SIG-M5 treated with dmso at 0.1 percent for 504 hours (cell line): Measurements from ENCODE around the gene NECAB3.
"Not testable (repeated sequence)": the region's sequence is repeated elsewhere in the genome, so short reads cannot be mapped to it uniquely, and the experiment has no call there.

Experiments
- DNase-seq: peaks from one replicate; lab custom pipeline; 2025; ENCODE audit not compliant: unreplicated experiment; lab: John Stamatoyannopoulos, UW

The NECAB3 gene

DNA sequence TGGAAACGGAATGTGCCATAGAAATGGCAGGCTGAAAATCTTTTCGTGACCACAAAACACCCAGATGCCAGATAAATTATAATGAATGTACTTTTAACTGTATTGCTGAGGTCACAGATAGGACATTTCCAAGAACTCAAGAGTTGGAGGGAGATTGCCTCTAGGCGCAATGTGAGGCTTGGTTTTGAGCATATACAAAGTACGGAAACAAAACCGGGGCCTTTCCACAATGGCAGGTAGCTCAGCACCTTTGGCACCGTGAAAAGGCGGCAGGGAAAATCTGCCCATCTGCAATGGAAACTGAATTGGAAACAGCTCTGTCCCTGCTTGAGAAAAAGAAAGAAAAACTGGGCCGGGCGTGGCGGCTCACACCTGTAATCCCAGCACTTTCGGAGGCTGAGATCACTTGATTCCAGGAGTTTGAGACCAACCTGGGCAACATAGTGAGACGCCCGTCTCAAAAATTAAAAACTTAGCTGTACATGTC lies 22.6 kb downstream of the NECAB3 start:
- no peak for DNase-seq

DNA sequence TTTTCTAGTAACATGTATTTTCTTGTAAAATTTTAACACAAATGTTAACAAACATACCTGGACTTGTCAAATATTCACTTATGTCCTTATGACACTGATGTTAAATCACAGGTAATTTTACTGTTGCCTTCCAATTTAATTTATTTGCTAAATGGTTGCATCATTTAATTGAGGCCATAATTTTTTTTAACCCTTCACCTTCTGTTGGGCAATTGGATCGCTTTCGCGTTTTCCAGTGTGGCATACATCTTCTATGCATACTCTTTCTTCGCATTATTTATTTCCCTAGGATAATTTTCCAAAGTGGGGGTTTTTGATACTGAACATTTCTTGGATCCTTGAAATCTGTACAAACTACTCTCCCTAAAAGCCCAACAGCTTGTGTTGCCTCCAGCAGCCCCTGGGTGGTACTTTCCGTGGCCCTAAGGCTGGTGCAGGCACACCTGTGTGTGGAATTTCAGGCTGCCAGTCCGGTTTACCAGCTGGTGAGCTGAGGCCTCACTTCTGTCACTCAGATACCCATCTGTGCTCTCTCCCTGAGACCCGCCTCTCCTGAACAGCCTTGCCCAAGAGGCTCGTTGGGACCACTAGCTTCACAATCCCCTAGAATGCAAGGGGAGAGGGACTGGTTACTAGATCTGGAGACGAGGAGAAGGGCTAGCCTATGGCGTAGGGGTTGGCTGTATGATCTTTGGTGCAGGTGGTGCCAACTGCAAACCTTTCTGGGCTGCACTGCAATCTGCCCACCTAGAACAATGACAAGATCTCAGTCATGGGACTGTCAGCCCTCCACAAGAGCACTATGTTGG lies 23.3 kb downstream of the NECAB3 start:
- no peak for DNase-seq

DNA sequence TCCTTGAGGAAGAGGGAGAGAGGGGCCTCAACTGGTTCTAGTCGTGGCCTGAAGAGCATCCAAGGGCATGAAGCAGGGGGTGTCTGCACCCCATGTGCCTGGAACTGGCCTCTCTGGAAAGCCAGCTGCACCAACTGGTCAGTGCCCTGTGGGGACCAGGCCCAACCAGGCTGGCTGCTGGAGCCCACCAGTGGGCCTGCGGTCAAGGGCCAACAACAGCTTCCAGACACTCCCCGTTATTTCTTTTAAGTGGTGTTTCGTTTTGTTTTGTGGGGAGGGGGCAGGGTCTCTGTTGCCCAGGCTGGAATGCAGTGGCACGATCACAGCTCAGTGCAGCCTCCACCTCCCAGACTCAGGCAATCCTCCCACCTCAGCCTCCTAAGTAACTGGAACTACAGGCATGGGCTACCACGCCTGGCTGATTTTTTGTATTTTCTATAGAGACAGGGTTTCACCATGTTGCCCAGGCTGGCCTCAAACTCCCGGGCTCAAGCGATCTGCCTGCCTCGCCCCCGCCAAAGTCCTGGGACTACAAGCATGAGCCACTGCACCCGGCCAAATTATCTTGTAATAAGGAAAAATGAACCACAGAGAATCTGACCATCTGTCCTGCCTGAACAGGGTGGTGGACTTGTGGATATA lies 24.0 kb downstream of the NECAB3 start:
- DNase-seq, result no peak

DNA sequence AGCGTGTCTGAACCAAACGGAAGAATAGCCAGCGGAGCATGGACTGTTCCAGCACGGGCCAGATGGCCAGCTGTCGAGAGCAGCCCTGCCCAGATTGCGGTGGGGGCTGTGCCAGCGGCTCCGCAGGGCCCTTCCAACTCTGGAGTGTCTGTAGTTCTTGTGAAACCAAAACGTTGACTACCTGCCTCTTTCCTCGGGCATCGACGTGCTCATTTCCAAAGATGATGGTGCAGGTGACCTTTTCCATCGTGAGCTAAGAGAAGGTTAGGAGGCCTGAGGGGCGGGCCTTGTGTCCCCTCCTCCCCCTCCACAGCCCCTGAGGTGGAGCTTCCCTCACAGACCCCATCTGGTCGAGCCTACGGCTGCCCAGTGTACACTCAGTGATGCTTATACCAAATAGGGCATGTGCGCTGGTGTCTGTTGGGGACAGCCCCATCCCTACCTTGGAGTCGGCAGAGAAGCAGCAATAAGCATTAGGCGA lies 25.0 kb downstream of the NECAB3 start:
- DNase-seq, result no peak

DNA sequence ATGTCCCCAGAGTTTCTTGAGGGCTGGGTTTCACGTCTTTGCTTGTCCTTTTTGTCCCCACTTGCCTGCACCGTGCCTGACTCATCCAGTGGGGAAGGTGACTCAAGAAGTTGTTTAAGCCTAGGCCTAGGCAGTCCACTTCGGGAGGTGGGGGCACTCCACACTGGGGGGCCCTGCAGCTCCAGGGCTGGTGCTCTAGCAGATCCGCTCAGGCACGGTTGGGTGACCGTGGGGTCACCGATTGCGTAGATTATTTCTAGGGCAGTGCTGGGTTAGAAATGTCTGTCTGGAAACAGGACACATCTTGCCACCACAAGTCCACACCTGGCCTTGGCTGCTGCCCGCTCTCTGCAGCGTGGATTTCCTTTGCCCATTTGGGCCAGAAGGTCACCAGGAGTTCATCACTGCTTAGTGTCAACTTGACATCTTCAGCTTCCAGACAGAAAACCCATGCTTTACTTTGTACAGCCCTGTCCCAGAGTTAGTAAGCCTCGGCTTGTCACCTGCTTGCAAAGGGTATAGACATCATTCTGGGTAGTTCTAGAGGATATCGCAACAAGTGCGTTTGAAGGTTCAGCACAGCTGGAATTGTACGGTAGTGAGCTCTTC lies 25.7 kb downstream of the NECAB3 start:
- DNase-seq, result no peak

DNA sequence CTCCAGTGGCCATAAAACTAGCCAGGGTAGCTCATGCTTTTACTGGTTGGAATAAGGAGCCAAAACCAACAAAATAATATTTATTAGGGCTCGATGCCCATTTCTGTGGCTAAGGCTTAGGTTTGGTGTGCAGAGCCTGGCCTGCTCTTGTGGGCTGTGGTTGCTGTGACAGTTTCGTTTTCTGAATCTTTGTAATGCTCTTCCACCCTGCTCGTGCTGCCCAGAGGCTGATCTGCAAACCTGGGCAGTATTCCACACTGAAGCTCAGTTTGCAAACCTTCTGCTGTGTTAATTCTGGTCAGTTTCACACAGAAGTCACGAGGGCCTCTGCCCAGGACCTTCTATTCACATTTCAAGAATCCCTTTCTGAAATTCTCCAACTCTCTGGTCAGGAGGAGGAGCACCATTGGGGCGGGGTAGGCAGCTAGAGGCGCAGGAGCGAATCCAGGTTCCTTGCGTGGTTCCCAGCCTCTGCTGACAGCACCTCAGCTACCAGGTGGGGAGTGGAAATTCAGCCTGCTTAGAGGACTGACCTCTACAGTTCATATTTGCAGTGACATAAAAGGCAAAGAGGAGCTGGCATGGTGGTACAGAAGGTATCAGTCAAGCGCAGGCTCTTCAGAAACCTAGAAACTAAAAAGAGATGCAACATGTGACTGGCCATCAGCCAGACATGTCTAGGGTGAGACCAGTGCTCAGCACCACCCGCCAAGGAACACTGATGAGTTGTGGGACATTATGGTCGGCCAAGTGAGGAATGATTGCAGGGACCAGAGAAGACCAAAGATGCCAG lies 26.4 kb downstream of the NECAB3 start:
- no peak for DNase-seq

DNA sequence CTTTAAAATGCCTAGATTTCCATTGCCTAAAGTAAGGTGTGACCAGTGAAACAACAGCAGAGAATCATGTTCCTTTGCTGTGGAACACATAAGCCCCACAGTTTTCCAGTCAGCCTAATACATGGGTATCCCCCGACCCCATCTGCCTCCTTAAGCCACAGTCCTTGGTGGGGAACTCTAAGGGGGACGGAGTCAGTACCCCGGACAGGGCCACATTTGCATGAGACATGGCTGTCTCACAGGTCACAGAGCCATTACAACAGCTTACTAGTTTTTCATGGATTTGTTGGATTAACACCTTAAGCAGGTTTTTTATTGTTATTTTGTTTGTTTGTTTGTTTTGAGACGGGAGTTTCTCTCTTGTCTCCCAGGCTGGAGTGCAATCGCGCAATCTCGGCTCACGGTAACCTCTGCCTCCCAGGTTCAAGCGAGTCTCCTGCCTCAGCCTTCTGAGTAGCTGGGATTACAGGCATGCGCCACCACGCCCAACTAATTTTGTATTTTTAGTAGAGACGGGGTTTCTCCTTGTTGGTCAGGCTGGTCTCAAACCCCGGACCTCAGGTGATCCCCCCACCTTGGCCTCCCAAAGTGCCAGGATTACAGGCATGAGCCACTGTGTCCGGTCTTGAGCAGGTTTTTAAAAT lies 27.1 kb downstream of the NECAB3 start:
- DNase-seq, result not testable (repeated sequence)

DNA sequence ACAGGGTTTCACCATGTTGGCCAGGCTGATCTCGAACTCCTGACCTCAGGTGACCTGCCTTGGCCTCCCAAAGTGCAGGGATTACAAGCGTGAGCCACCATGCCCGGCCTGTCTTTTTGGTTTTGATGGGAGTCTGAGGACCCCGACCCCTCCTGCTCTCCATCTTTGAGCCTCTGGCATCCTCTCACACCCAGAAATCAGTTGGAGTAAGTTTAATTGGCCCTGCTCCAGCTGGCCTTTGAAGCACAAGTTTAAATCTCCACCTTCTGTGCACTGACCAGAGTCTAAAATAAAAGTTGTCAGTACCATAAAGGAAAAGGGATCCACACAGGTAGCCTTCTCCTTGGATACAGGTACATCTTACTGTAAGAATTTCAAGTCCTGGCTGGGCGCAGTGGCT lies 28.0 kb downstream of the NECAB3 start:
- no peak for DNase-seq

DNA sequence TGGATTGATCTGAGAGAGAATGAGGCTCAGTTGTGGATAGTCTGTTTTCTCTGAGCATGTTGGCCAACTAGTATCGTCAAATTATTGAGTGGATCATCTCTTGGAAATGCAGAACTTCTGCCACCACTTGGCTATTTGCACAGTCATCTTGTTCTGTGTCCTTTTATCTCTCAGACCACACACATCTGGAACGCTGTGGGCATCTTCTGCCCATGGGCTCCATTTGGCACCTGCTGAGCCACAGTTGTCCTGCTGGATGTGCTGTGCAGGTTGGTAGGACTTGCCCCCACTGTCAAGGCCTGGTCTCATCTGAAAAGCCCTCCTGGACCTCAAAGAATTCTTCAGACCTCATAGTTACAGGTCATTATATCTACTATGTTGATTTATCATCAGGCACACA lies 28.8 kb downstream of the NECAB3 start:
- DNase-seq, result no peak

DNA sequence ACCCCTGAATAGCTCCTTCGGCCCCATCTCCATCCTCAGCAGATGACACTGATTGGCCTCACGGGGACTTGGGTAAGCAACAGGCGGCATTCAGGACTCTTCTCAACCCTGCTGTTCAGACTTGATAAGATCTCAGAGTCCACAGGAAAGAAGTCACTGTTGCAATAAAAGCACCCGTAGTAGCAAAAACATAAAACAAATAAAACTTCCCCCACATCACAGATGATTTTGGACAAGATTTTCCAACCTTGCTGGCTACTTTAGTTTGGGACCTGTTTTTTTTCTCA lies 29.2 kb downstream of the NECAB3 start:
- DNase-seq, result no peak

DNA sequence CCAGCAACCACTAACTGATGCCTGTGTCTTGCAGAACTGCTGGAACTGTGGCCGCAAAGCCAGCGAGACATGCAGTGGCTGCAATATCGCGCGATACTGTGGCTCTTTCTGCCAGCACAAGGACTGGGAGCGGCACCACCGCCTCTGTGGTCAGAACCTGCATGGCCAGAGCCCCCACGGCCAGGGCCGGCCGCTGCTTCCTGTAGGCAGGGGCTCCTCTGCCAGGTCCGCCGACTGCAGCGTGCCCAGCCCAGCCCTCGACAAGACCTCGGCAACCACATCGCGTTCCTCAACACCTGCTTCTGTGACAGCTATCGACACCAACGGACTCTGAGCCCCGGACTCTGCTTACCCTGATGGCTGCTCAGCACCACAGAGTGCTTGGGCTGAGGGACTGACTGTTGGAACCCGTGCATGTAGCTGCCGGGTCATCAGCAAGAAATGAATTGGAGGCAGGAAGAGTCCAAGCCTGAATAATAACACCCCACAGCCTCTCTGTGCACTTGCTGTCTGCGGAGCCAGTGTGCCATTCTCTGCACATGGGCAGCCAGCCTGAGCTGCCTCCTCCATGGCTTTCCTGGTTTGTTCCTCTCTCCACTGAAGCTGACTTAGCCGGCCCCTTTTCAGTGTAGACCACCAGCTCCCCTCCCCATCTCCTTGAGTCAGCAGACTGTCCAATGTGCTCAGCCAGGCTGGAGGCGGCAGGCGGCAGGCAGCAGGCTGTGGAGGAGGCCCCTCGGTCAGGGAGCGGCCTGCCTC lies 29.7 kb downstream of the NECAB3 start:
- no peak for DNase-seq

DNA sequence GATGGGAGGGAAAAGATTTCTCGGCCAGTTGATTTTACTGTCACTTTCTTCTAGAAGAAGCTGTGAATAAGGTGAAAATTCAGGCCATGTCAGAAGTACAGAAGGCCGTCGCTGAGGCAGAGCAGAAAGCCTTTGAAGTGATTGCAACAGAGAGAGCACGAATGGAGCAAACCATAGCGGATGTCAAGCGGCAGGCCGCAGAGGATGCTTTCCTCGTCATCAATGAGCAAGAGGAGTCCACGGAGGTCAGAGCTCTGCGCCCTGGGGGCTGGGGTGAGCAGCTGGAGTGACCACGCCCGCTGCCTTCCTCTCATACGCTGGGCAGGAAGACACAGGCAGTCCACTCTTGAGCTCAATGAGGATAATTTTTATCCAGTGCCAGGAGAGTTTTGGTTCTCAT lies 33.9 kb downstream of the NECAB3 start:
- no peak for DNase-seq

DNA sequence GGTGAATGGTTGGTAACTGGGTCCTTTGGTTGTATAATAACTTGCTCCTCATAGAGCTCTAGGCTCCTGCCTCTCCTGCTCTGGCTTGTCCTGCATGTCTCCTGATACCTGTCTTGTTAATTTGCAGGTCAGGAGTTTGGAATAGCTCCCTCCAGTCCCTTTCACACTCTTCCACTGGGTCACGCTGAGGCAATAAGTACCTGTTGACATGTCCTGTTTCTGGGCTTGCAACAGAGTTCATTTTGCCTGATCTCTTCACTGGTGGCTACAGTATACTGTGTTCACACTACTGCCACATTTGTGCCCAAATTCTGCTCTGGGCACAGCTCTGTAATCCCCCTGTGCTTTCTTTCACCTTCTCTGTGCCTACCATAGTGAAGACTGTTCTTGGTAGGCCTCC lies 37.5 kb downstream of the NECAB3 start:
- no peak for DNase-seq

DNA sequence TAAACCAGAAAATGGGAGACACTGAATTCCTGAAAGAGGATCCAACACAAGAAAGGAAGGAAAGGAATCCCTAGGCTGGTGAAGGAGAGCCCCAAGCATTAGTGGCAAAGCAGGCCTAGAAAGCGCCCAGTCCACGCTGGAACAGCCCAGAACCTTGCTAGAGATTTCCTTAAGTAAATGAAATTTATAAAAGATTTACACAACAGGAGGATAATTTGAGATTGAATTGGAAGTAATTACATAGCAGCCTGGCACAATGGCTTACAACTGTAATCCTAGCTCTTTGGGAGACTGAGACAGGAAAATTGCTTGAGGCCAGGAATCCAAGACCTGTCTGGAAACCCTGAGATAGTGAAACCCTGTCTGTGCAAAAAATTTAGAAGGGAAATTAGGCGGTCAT lies 38.9 kb downstream of the NECAB3 start:
- no peak for DNase-seq

DNA sequence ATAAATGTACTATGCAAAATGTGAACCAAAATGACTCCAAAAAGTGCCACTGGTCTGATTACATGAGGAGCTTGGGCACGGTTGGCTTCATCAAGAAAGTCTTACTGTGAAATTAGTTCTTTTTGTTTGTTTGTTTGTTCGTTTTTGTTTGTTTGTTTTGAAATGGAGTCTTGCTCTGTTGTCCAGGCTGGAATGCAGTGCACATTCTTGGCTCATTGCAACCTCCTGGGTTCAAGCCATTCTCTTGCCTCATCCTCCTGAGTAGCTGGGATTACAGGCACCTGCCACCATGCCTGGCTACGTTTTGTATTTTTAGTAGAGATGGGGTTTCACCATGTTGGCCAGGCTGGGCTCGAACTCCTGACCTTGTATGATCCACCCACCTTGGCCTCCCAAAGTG lies 42.3 kb downstream of the NECAB3 start:
- DNase-seq, result not testable (repeated sequence)

DNA sequence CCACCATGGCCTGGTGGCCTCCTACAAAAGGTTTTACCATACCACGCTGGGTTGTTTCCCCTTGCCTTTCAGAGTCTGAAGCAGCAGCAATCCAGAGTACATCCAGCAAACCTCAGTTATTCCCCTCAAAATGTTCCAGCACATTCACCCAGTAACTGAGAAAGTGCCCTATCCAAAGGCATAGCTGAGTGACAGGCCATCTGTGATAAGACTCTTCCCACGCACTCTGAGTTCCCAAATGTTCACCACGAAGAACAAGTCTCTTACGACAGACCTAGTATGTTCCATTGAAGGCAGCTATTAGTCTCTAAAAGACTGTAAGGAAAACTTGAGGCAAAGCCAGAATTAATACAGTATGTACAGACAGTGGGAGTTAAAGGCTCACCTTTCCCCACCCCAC lies 43.7 kb downstream of the NECAB3 start:
- no peak for DNase-seq

DNA sequence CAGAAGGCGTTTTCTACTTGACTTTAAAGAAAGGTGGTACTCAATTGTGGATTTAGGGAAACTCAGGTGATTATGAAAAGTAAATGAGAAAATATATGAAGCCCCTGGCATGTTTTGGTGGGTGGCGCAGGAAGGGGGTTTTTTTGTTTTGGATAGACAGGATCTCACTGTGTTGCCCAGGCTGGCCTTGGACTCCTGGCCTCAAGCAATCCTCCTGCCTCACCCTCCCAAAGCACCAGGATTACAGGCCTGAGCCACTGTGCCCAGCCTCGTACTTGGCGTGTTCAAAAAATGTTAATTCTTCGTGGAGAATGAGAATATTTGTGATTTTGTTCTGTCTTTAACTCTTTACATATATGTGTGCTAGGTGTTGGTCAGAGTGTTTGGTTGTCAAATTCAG lies 44.2 kb downstream of the NECAB3 start:
- DNase-seq, result no peak

DNA sequence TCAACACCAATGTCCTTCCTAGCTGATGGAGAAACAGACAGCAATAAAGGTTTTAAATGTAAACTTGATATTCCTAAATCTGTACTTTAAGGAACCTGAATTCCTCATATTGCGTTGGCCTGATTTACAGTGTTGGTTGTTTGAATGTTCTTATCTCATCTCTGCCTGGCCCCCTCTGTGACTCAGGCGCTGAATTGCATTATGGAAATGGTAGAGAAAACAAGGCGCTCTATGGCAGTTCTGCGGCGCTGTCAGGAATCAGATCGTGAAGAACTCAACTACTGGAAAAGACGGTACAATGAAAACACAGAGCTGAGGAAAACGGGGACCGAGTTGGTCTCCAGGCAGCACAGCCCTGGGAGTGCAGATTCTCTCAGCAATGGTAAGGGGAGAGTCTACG lies 44.7 kb downstream of the NECAB3 start:
- DNase-seq, result no peak

DNA sequence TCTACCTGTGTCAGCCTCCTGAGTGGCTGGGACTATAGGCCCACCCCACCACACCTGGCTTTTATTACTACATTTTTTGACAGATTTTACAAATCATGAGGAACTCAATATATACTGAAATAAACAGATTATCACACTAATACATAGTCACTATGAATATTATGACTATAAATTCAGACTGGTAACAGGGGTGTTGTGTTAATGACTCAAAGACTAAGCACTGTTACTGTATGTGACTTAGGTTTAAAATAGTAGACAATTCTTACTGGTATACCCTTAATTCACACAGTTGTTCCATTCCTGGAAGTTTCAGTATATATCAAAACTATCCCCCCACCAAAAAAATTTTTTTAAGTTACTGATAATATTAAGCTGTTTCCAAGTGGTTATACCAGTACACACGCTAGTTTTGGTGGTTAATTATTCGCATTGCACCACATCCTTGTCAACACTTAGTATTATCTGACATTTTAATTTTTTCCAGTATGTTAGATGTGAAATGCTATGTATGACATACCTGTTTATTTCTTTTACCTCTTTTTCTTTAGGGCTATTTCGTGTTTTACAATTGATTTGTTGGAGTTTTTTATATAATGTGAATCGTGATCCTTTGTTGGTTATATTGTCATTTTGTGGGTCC lies 46.5 kb downstream of the NECAB3 start:
- no peak for DNase-seq

DNA sequence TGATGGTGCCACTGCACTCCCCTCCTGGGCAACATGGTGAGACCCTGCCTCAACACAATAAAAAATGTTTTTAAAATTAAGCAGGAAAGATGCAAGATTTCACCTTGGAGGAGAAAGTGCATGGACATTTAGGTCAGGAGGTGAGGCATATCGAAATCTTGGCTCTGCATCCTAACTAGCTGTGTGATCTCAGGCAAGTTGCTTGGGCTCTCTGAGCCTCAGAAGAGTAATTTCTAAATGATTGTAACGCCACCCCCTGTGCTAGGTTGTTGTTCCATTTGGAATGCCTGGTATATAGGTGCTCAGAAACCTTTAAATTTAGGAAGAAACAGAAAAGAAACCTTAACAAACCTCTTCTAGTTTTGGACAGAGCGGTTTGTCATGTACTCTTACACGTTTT lies 48.0 kb downstream of the NECAB3 start:
- no peak for DNase-seq
